H1 (cell line): ENCODE data around the gene MACROD2. TPM values are rescaled to one million over a fixed set of nuclear protein-coding genes. Genes with fewer than 3 reads are reported as not detected.

Experiments used
- CHD7 ChIP-seq: fragments of 300-600 bp; sonication (generic); IDR thresholded peaks from 2 replicates; pipeline ENCODE4 v1.7.1; 2012; ENCODE audit warnings: low read length, moderate library complexity, mild to moderate bottlenecking, inconsistent platforms; ENCODE audit not compliant: insufficient replicate concordance
- GABPA ChIP-seq: IDR thresholded peaks from 2 replicates; pipeline ENCODE4 v1.6.1; 2011; ENCODE audit warnings: mild to moderate bottlenecking, low read length, moderate library complexity, borderline replicate concordance; ENCODE audit not compliant: insufficient read depth
- RXRA ChIP-seq: IDR thresholded peaks from 2 replicates; pipeline ENCODE4 v1.6.1; 2011; ENCODE audit warnings: low read depth, mild to moderate bottlenecking, low read length, moderate library complexity; ENCODE audit not compliant: insufficient read depth
- SUZ12 ChIP-seq: fragments of 200-600 bp; sonication (generic); IDR thresholded peaks from 2 replicates; pipeline ENCODE4 v1.6.1; 2012; ENCODE audit warnings: mild to moderate bottlenecking, inconsistent platforms, low read length, moderate library complexity, mixed read lengths
- TAF1 ChIP-seq: IDR thresholded peaks from 2 replicates; pipeline ENCODE4 v1.6.1; 2011; ENCODE audit warnings: mild to moderate bottlenecking, low read depth, low read length
- ZNF274 ChIP-seq: IDR thresholded peaks from 2 replicates; pipeline ENCODE4 v1.7.0; 2012; ENCODE audit warnings: low read length, borderline replicate concordance; ENCODE audit errors: extremely low read depth
- polyA plus RNA-seq, 7 experiments: library from polyadenylated mRNA; depleted of rRNA in 3 of 7; stranded (reverse) in 5 of 7; unstranded in 2 of 7; fragments of >200 nt in 5 of 7; fragments of 200-250 nt in 2 of 7; gene quantifications; 1 replicate in 5 of 7; 2 replicates in 1 of 7; 4 replicates in 1 of 7; pipeline versions ENCODE4 v1.2.1 to v1.2.3, GENCODE V29; 2011 to 2013; ENCODE audit warnings: missing spikeins in 2 of 7, mixed read lengths in 2 of 7
- total RNA-seq: library from RNA; stranded (reverse); fragmentation: NEBNext Ultra II Directional; extraction: Animal tissue kit (Norgen Biotek cat#: 25700); gene quantifications from 2 replicates; pipeline ENCODE4 v1.2.1, GENCODE V29; 2021

MACROD2 gene
- total and polyA plus RNA-seq, 2 of the 8 experiments (the other 6 are each of a cell fraction or from before 2014, with no cell fraction given) = 0.70 to 3.9 TPM

- TF ChIP-seq CHD7 (no peak), TAF1 (no peak), SUZ12 (0 out of 2 replicates have a peak, but pooled peaks have one; percentile 35), RXRA (no peak), ZNF274 (no peak), GABPA (no peak)
Measured at GRCh38 chr20:13996265-13996664, 949 bp downstream of the MACROD2 start (continued).
